ENCODE measurements around the gene RFX3.

- no peak for TF ChIP-seq POLR2A (IDR thresholded peaks at IDR 0.05)
- no peak for TF ChIP-seq CTCF (IDR thresholded peaks at IDR 0.05)
These were observed 22.8 kb upstream of the RFX3 start for GRCh38 chr9:3548648-3549047.
